Measurements from ENCODE around the gene S100G.

DNA sequence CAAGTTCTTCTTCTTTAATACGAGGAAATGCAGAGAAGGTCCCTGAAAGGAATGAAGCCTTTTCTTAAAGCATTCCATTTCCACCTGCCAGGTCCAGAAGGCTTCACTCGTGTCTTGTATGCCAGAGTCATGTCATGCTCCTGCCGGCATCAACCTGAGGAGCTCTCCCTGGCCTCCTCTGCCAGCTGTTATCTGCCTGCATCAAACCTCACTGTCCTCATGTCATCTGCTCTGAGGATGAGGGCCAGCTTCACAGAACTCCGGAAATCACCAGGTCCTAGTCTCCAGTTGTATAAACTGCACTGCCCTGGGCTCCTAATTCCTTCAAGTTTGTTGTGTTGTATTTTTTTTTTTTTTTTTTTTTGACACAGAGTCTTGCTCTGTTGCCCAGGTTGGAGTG, 20.0 kb upstream of the S100G start:
- TF ChIP-seq FOS (IDR thresholded peaks at IDR 0.05; ENCODE audit: borderline replicate concordance, insufficient read depth, low read length): no peak
- no peak for TF ChIP-seq POLR2AphosphoS5 (IDR thresholded peaks at IDR 0.05; ENCODE audit: insufficient read depth, low read depth, low read length)
- no peak for TF ChIP-seq MYC (IDR thresholded peaks at IDR 0.05; ENCODE audit: low read depth, low read length)
- TF ChIP-seq, protein P1, sequence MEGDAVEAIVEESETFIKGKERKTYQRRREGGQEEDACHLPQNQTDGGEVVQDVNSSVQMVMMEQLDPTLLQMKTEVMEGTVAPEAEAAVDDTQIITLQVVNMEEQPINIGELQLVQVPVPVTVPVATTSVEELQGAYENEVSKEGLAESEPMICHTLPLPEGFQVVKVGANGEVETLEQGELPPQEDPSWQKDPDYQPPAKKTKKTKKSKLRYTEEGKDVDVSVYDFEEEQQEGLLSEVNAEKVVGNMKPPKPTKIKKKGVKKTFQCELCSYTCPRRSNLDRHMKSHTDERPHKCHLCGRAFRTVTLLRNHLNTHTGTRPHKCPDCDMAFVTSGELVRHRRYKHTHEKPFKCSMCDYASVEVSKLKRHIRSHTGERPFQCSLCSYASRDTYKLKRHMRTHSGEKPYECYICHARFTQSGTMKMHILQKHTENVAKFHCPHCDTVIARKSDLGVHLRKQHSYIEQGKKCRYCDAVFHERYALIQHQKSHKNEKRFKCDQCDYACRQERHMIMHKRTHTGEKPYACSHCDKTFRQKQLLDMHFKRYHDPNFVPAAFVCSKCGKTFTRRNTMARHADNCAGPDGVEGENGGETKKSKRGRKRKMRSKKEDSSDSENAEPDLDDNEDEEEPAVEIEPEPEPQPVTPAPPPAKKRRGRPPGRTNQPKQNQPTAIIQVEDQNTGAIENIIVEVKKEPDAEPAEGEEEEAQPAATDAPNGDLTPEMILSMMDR (IDR thresholded peaks at IDR 0.05; ENCODE audit: extremely low read depth in 1 of 2, insufficient read depth in 1 of 2, low read depth in 1 of 2, low read length in 2 of 2): no peak
- TF ChIP-seq EZH2 (IDR thresholded peaks at IDR 0.05; ENCODE audit: borderline replicate concordance, low read depth, low read length, severe bottlenecking): no peak
- TF ChIP-seq, protein P2, sequence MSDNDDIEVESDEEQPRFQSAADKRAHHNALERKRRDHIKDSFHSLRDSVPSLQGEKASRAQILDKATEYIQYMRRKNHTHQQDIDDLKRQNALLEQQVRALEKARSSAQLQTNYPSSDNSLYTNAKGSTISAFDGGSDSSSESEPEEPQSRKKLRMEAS (IDR thresholded peaks at IDR 0.05; ENCODE audit: insufficient read depth, insufficient read length): no peak
- TF ChIP-seq GATA2 (IDR thresholded peaks at IDR 0.05; ENCODE audit: insufficient read depth, insufficient read length, low read depth, low read length): no peak
- TF ChIP-seq POLR2A (IDR thresholded peaks at IDR 0.05; ENCODE audit: low read depth, low read length): no peak
